ENCODE measurements around the gene ATP1B1.

Gene ATP1B1

DNA sequence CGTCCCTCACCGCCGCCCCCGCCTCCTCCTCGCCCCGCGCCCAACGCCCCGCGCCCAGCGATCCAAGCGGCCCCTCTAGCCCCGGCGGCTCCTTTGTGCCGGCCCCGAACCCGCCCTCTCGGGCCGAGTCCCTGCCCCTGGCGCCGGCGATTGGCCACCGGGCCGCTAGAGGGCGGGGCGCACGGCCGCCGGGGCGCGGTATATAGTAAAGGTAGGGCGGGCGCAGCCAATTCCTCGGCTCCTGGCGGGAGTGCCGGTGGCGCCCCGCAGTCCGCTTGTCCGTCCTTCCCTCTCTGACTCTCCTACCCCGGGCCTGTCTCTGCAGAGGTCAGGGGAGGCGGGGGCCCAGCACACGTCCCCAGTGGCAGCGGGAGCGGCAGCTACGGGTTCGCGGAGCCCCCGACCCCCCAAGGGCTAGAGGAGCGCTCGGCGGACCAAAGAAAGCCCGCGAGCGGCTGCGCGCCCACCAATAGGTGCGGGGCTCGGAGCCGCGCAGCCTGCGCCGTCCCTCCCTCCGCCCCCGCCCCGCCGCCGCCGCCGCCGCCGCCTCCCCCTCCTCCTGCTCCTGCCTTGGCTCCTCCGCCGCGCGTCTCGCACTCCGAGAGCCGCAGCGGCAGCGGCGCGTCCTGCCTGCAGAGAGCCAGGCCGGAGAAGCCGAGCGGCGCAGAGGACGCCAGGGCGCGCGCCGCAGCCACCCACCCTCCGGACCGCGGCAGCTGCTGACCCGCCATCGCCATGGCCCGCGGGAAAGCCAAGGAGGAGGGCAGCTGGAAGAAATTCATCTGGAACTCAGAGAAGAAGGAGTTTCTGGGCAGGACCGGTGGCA is at the start of gene ATP1B1:
TSS of gene ATP1B1 (plus strand) at position 596 of the 826 bp plus-strand sequence. CDS start at position 736, 140 bp downstream.
- Histone ChIP-seq H3K36me3 (ENCODE audit: control insufficient read depth in 2 of 2, insufficient read depth in 1 of 2, low read length in 2 of 2) (peaks cover under 1 to 2% of the 10 kb centered on the region in 2 experiments; a peak in 1 of 3 replicates), H3K27ac (ENCODE audit: extremely low read depth, low read depth, low read length) (peak within 1 kb of the TSS; percentile 93), H3K4me3 (ENCODE audit: low read depth, low read length) (peak within 1 kb of the TSS; percentile 89), H3K9me3 (ENCODE audit: control insufficient read depth, insufficient read depth, low read depth, low read length) (no peaks in the 10 kb centered on the region), H3K4me1 (ENCODE audit: control insufficient read depth, insufficient read depth, low read length) (peaks cover 36% of the 10 kb centered on the region)
- CTCF ChIA-PET = no interaction called here
- POLR2A ChIA-PET = interaction anchor here (0.9 to 2.6 kb wide), 5 partner anchors 12 to 503 kb away, joined by 3 to 13 read pairs (median 4); partner anchors contain the start of gene SLC19A2
- no peak for TF ChIP-seq EGR2 (tag by site-specific recombination; IDR thresholded peaks at IDR 0.05; ENCODE audit: low read depth)
- TF ChIP-seq KLF1 (tag by site-specific recombination; IDR thresholded peaks at IDR 0.05) = no peak; the same call in 1 of the 2 replicates
- TF ChIP-seq ZNF548 (tag by site-specific recombination; IDR thresholded peaks at IDR 0.05) = no peak
- peak; percentile 49; the same call in 1 of the 2 replicates for TF ChIP-seq ZXDB (tag by site-specific recombination; IDR thresholded peaks at IDR 0.05)
- TF ChIP-seq HOXA7 (CRISPR knock-in tag; IDR thresholded peaks at IDR 0.05; ENCODE audit: borderline replicate concordance) = no peak
- TF ChIP-seq IKZF3 (tag by site-specific recombination; IDR thresholded peaks at IDR 0.05) = peak; percentile 77
- peak; percentile 94 for TF ChIP-seq PATZ1 (tag by site-specific recombination; IDR thresholded peaks at IDR 0.05)
- TF ChIP-seq, protein P1, sequence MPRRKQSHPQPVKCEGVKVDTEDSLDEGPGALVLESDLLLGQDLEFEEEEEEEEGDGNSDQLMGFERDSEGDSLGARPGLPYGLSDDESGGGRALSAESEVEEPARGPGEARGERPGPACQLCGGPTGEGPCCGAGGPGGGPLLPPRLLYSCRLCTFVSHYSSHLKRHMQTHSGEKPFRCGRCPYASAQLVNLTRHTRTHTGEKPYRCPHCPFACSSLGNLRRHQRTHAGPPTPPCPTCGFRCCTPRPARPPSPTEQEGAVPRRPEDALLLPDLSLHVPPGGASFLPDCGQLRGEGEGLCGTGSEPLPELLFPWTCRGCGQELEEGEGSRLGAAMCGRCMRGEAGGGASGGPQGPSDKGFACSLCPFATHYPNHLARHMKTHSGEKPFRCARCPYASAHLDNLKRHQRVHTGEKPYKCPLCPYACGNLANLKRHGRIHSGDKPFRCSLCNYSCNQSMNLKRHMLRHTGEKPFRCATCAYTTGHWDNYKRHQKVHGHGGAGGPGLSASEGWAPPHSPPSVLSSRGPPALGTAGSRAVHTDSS (tag by site-specific recombination; IDR thresholded peaks at IDR 0.05) = no peak
- TF ChIP-seq, protein P2, sequence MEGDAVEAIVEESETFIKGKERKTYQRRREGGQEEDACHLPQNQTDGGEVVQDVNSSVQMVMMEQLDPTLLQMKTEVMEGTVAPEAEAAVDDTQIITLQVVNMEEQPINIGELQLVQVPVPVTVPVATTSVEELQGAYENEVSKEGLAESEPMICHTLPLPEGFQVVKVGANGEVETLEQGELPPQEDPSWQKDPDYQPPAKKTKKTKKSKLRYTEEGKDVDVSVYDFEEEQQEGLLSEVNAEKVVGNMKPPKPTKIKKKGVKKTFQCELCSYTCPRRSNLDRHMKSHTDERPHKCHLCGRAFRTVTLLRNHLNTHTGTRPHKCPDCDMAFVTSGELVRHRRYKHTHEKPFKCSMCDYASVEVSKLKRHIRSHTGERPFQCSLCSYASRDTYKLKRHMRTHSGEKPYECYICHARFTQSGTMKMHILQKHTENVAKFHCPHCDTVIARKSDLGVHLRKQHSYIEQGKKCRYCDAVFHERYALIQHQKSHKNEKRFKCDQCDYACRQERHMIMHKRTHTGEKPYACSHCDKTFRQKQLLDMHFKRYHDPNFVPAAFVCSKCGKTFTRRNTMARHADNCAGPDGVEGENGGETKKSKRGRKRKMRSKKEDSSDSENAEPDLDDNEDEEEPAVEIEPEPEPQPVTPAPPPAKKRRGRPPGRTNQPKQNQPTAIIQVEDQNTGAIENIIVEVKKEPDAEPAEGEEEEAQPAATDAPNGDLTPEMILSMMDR (tag by site-specific recombination; IDR thresholded peaks at IDR 0.05) = peak; percentile 37; the same call in 1 of the 2 replicates
- no peak for TF ChIP-seq ZNF221 (tag by site-specific recombination; IDR thresholded peaks at IDR 0.05; ENCODE audit: borderline replicate concordance)
- TF ChIP-seq ZNF768 (tag by site-specific recombination; IDR thresholded peaks at IDR 0.05) = no peak
- no peak for TF ChIP-seq ZNF324 (tag by site-specific recombination; IDR thresholded peaks at IDR 0.05)
- TF ChIP-seq KLF8 (tag by site-specific recombination; IDR thresholded peaks at IDR 0.05) = peak; percentile 42; the same call in 1 of the 2 replicates
- no peak for TF ChIP-seq ZNF404 (tag by site-specific recombination; IDR thresholded peaks at IDR 0.05)
- TF ChIP-seq AEBP2 (tag by site-specific recombination; IDR thresholded peaks at IDR 0.05; ENCODE audit: borderline replicate concordance) = no peak
- TF ChIP-seq ZNF580 (tag by site-specific recombination; IDR thresholded peaks at IDR 0.05) = 0 out of 2 replicates have a peak, but pooled peaks have one; percentile 23
- peak; percentile 56; the same call in 1 of the 2 replicates for TF ChIP-seq ZBTB1 (tag by site-specific recombination; IDR thresholded peaks at IDR 0.05)
- no peak for TF ChIP-seq ZNF266 (tag by site-specific recombination; IDR thresholded peaks at IDR 0.05; ENCODE audit: low read depth)
- peak; percentile 26 for TF ChIP-seq ZIC2 (tag by site-specific recombination; IDR thresholded peaks at IDR 0.05)
- TF ChIP-seq ZNF645 (tag by site-specific recombination; IDR thresholded peaks at IDR 0.05) = no peak
- TF ChIP-seq, protein P3, sequence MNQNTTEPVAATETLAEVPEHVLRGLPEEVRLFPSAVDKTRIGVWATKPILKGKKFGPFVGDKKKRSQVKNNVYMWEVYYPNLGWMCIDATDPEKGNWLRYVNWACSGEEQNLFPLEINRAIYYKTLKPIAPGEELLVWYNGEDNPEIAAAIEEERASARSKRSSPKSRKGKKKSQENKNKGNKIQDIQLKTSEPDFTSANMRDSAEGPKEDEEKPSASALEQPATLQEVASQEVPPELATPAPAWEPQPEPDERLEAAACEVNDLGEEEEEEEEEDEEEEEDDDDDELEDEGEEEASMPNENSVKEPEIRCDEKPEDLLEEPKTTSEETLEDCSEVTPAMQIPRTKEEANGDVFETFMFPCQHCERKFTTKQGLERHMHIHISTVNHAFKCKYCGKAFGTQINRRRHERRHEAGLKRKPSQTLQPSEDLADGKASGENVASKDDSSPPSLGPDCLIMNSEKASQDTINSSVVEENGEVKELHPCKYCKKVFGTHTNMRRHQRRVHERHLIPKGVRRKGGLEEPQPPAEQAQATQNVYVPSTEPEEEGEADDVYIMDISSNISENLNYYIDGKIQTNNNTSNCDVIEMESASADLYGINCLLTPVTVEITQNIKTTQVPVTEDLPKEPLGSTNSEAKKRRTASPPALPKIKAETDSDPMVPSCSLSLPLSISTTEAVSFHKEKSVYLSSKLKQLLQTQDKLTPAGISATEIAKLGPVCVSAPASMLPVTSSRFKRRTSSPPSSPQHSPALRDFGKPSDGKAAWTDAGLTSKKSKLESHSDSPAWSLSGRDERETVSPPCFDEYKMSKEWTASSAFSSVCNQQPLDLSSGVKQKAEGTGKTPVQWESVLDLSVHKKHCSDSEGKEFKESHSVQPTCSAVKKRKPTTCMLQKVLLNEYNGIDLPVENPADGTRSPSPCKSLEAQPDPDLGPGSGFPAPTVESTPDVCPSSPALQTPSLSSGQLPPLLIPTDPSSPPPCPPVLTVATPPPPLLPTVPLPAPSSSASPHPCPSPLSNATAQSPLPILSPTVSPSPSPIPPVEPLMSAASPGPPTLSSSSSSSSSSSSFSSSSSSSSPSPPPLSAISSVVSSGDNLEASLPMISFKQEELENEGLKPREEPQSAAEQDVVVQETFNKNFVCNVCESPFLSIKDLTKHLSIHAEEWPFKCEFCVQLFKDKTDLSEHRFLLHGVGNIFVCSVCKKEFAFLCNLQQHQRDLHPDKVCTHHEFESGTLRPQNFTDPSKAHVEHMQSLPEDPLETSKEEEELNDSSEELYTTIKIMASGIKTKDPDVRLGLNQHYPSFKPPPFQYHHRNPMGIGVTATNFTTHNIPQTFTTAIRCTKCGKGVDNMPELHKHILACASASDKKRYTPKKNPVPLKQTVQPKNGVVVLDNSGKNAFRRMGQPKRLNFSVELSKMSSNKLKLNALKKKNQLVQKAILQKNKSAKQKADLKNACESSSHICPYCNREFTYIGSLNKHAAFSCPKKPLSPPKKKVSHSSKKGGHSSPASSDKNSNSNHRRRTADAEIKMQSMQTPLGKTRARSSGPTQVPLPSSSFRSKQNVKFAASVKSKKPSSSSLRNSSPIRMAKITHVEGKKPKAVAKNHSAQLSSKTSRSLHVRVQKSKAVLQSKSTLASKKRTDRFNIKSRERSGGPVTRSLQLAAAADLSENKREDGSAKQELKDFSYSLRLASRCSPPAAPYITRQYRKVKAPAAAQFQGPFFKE (tag by site-specific recombination; IDR thresholded peaks at IDR 0.05; ENCODE audit: borderline replicate concordance) = no peak
- peak; percentile 86 for TF ChIP-seq ZNF610 (tag by site-specific recombination; IDR thresholded peaks at IDR 0.05; ENCODE audit: borderline replicate concordance)
